Activated gamma-delta T cell treated with Interleukin-2 at 50 U/mL for 16 hours (primary cell): ENCODE measurements around the gene GSTCD.
"Not testable (repeated sequence)": the region's sequence is repeated elsewhere in the genome, so short reads cannot be mapped to it uniquely, and the experiment has no call there.

Experiments
- DNase-seq: peaks from one replicate; pipeline ENCODE4 v3.0.0-alpha.2; 2020

The GSTCD gene, protein sequence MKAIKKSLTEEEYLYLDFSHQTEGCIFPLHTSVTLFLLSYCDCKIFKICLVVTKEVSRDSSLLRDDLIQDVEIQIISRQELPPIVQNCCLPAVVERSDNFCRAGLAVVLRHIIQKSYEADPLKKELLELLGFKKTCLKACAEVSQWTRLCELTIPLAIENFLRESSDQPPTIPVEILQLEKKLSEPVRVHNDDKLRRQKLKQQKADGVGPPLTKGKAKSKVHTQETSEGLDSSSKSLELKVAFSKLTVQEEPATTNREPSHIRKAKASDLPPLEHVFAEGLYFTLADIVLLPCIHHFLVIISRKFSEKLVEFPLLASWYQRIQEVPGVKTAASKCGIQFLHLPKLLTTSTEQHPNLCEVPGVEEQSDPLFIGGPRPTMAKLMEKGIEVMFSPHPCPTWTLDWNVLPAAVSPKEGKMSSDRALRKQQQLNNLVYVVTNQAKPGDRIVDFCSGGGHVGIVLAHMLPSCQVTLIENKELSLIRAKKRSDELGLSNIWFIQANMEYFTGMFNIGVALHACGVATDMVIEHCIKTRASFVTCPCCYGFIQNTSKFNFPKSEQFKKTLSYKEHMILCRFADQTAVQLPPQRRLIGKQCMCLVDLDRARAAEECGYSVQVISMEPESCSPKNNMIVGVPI

DNA sequence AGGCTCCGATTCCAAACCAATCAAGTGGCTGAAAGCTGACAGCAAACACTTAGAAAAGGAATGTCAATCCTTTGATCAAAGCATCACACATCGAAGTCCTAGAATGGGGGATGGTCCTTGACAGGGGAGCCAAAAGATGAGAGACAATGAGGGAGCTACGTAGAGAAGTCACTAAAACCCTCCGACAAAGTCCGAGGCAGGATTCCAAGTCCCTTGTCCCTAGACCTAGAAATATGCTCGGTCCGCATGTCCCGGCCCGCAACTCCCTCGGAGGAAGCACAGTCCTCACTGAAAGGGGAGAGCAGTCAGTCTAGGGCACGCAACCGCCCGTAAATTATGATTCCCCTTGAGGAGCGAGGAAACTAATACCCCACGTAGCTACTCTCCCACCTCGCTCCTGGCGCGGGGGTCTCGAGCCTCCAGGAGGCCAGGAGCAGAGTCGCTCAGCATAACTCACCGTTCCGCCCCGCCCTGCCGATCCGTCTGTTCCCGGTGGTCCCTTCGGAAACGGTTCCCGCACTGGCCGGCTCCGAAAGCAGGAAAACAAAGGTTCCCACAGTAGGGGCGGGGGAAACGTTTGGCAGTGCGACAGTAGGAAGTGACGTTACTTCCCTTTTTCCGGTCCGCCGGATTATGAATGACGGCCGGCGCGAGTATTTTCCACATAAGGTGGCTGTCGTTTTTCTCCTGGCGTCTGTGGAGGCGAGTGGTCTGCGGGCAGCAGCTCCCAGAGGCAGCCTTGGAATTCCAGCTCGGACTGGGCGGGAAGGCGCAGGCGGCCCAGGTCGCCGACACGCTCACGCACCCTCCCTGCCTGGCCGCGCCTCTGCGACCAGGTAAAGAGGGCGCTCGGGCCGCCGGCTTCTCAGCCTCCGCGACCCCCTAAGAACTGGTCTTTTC lies at the start of gene GSTCD, which contains the start of gene INTS12:
Gene GSTCD (plus strand): TSS at position 604 of the 900 bp plus-strand sequence. CDS start 8,830 bp downstream, outside the sequence.
Gene INTS12 (minus strand): TSS at position 509 of the 900 bp plus-strand sequence. CDS start 8,684 bp downstream, outside the sequence.
- DNase-seq = peak; percentile 82

DNA sequence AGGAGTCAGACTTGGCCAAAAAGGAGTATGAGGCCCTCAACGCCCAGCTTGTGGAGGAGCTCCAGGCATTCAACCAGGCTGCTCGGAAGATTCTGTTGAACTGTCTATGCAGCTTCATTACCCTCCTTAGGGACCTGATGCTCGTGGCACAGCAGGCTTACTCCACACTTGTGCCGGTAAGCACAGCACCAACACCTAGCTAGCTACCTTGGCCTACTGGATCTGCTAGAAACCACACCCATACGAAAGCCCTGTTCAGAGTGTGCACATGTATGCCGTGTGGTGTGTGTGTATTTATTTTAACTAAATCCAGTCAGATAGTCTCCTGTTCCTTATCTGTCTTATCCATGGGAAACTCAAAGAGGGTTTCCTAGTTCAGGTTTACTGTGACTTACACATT lies 49.4 kb upstream of the GSTCD start:
- no peak for DNase-seq

DNA sequence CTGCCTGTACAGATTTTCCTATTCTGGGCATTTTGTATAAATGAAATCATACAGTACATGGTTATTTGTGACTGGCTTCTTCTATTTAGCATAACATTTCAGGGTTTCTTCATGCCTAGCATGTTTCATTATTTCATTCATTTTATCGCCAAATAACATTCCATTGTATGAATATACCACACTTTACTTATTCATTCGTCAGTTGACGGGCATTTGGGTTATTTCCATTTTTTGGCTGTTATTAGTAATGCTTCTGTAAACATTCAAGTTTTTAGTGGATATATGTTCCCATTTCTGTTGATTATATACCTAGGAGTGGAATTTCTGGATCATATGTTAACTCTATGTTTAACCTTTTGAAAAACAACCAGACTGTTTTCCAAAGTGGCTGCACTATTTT lies 47.6 kb upstream of the GSTCD start:
- no peak for DNase-seq

DNA sequence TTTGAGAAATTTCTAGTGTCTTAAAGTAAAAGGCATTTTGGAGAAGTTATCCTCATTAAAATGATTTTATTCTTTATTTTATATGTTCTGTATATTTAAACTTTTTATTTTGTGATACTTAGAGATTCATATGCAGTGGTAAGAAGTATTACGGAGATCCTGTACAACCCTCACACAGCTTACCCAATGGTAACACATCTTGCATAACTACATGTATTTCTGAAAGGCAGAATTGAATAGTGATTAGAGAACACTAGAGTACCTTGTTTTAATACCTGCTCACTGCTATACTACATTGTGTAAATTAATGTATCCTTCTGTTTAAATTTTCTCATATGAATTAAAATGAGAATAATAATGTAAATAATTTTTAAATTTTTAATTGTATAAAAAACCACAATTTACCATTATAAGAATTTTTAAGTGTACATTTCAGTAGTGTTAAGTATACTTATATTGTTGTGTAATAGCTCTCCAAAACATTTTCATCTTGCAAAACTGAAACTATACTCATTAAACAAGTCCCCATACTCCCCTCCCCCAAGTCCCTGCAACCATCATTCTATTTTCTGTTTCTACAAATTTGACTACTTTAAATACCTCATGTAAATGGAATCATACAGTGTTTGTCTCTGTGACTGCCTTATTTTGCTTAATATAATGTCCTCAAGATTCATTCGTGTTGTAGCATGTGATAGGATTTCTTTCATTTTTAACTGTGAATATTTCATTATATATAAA lies 45.5 kb upstream of the GSTCD start:
- DNase-seq = no peak

DNA sequence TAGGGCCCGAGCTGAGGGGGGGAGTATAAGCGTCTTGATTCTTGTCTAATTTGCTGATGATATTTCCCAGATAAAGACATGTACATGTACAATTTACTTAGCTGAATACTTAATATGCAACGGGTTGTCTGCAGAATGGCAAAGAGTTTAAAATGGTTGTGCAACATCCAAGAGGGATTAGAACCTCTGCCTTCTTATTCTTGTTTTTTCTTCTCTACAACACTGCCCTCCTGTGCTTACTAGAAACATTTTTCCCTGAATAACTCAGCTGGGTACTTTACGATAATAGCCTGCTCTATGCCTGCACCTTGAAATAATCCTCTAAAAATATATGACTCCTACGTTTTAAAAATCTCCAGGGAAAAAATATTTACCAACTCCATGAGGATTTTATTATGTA lies 41.9 kb upstream of the GSTCD start:
- no peak for DNase-seq

DNA sequence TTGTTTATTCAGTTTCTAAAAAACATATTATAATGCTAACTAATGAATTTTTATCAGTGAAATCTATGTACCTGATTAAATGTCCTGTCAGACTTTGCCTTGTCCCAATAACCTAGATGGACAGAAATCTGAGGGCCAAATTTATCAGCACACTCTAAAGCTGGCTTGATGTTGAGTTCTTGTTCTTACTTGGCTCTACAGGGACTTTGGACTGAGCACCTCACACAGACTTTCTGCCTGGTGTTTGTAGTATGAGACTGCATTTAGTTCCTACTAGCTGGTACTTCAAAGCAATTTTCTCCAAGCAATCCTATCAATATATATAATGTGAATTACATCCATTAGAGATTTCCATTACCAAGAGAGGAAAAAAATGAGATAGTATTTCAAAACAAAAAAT lies 37.9 kb upstream of the GSTCD start:
- no peak for DNase-seq

DNA sequence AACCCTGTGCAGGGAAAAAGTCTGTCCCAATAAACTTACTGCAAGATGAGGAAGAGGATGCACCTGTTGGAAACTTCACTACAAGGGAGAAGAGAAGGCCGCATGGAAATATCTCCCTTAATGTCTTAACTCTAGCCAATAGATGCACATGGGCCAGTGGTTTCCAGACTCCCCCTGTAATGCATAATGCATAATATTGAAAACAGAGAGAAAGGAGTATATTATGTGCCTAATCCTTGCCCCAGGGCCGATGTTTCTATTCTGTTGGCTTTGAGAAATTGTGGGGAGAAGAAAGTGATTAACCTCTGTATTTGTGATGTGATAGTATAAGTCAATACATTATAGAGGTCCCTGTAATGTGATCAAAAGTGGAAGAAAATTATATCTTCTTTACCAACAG lies 37.3 kb upstream of the GSTCD start:
- DNase-seq = no peak

DNA sequence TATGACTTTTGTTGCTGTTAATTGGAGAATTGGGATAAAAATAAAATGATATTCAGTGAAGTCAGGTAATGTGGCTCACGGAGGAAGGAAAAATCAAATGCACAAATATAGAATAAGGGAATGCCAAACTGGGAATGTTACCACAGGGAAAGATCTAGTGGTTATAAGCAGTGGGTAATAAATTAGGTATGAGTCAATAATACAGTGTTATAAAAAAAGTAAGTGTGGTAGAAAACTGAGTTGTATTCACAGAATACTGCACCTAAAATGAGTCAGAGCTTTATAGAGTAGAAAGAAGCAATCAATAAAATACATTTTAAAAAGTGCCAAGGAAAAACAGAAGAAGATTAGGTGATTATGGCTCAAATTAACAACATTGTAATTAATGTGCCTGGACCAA lies 34.6 kb upstream of the GSTCD start:
- no peak for DNase-seq

DNA sequence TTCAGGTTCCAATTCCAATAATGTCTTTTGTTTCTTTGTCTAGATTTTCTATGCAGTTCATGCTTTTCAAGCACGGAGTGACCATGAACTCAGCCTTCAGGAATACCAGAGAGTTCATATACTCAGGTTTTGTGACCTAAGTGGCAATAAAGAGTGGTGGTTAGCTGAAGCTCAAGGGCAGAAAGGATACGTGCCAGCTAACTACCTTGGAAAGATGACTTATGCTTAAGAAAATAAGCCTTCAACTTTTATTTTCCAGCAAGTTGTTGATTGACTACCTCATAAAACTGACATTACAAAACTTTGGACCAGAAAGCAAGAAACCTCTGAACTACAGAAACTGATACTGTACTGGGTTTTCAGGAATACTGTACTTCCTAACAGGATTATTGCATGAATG lies 30.9 kb upstream of the GSTCD start:
- DNase-seq = no peak

DNA sequence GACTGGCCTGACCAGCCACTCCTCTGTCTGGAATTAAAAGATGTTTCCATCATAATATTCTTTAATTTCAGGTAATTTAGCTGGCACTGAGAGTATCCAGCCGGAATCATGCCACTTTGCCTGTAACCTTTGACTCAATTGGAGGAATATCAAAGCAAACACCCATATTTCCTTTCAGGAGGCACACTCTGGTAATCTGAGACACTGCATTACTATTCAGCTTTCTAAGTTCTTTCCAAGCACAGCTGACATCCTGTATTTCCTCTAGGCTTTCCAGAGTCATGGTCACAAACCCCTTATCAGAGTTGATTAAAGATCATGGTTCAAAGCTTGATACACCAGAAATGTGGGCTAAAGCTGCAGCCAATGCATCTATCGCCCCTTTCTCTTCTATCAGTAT lies 29.4 kb upstream of the GSTCD start:
- no peak for DNase-seq

DNA sequence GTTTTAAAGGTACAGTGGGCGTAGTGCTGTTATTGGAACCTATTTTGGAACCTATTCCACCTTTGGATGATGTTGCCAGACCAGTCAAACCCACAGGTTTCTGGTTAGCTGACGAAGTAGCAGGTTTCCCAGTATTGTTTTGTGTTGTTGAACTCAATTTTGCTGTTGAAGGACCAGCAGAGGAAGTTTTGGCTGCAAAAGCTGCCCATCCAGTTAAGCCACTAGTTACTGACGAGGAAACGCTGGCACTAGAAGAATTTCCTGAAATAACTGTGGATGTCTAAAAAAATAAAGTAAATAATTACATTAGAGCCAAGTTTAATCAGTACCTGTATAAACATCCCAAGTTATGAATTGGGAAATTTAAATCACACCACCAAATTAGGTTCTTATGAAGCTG lies 25.5 kb upstream of the GSTCD start:
- DNase-seq = no peak

DNA sequence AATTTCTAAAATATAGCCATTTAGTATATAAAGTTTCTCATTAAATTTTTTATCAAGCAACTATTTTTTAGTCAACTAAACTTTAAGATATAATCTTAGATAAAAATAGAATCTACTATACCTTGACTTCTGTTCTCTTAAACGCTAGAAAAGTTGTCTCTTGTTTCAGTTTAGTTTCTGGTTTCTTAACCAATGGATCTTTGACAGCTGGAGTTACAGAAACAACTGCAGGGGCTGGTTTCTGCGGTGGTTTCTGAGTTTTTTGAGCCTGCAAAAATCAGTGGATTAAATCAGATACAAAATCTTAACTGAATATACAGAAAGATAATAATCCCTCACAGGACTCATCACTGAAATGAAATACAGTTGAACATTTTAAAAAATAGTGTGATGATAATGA lies 22.0 kb upstream of the GSTCD start:
- no peak for DNase-seq

DNA sequence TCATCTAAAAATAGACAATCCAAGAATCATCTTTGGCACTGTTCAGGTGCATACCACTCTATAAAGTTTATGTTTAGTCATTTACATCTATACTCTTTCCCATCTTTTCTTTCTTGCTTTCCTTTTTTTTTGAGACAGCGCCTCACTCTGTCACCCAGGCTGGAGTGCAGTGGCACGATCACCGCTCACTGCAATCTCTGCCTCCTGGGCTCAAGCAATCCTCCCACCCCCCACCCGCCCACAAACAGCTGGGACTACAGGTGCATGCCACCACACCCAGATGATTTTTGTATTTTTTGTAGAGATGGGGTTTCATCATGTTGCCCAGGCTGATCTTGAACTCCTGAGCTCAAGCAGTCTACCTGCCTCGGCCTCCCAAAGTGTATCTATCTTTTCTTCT lies 13.8 kb upstream of the GSTCD start:
- not testable (repeated sequence) for DNase-seq

DNA sequence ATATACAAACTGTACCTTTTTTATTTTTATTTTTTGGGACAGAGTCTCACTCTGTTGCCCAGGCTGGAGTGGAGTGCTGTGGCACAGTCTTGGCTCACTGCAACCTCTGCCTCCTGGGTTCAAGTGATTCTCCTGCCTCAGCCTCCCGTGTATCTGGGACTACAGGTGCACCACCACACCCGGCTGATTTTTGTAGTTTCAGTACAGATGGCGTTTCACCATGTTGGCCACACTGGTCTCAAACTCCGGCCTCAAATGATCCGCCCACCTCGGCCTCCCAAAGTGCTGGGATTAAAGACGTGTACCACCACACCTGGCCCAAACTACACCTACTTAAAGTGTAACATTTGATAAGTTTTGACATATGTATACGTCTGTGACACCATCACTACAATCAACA lies 12.8 kb upstream of the GSTCD start:
- DNase-seq = not testable (repeated sequence)

DNA sequence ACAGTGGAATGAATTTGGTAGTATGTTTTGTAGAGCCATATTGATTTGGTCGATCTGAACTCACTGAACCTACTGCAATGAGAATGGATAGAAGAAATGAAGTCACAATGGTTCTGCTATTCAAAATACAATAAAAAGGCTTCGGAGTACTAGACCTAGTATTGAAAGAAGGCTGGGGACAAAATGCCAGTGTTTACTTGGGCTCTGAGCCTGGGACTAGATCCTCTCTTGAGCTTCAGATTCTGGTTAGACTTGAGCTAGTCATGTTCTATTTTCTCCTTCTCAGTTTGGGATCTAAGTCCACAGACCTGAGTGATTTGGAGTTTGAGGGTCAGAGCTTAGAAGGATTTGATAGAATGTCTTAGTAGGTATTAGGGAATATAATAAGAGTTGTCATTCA lies 10.0 kb upstream of the GSTCD start:
- no peak for DNase-seq

DNA sequence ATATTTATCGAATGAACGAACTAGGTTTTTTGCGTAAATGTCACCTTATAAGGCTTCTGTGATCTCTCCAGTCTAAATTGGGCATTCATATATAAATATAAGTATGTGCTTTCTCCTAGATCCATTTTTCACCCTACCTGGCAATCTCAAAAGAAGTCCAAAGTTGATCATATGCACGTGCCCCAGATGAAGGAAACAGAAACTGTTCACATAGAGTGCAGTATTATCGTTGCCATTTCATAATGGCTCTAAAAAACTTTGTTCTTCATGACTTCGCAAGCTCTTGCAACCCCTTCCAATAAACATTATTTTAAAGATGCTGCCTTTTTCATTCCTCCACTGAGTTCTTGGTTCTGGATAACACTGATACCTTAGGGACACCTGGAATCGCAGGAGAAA lies 803 bp upstream of the GSTCD start:
- no peak for DNase-seq

DNA sequence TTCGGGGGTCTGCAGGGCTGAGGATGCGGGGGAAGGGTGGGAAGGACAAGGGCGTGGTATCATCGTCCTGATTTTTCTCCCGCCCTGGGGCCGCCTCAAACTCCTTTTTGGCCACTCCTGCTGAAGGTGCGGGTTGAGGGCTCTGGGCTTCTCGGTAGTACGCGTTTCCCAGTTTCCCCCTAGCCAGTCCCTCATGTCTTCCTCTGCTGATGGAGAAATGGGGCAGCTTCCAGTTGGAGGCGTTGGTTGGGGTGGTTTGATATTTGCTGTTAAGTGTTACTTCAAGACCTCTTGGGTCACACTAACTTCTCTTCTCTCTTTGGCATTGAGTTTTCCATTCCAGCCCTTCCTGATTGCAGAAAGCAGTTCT lies 482 bp downstream of the GSTCD start:
- DNase-seq = no peak

DNA sequence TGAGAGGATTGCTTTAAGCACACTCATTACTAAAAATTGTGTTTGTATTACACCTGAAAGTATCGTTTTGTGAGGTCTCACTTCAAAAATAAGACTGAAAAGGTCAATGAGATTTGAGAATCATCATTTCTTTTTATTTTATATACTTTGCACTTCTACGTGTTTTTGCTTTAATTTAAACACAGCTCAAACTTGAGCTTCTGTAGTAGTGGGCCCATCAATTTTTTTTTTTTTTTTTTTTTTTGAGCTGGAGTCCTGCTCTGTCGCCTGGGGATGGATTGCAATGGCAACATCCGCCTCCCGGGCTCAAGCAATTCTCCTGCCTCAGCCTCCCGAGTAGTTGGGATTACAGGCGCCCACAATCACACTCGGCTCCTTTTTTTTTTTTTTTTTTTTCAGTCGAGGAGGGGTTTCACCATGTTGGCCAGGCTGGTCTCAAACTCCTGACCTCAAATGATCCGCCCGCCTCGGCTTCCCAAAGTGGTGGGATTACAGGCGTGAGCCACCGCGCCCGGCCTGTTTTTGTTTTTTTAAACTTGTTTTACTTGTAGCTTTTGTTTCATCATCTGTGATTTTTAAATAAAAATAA lies 1.5 kb downstream of the GSTCD start:
- DNase-seq = no peak

DNA sequence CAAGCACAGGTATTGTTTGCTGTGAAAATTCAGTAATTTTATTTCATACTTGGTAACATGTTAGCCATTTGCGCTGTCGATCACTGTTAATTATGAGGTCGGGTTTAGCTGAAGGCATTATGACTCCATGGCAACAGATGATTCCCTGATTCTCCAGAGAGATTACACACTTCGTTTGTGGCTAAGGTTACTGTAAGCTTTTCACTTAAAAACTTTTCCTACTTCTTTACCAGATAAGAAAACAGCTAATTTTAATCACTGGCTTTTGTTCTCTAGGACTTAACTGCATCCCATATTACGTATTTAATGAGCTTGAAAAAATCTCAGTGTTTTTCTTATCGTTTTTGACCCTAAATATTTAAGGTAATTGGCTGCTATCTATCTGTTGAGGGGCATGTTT lies 2.1 kb downstream of the GSTCD start:
- DNase-seq = no peak

DNA sequence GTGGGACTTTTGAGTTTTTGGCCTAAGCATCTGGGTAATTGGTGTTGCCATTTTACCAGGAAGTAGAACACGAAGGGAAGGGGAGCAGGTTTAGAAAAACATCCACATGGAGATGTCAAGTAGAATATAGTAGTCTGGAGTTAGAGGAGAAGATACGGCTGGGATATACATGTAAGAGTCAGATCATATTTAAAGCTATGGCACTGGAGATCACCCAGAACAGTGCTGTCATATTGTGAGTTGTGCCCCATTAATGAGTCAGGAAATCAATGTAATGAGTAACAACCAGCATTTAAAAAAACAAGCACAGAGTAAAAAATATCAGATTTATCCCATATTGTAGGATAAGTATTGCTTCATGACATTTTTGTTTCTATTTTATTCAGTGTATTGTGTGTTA lies 4.2 kb downstream of the GSTCD start:
- DNase-seq = no peak

DNA sequence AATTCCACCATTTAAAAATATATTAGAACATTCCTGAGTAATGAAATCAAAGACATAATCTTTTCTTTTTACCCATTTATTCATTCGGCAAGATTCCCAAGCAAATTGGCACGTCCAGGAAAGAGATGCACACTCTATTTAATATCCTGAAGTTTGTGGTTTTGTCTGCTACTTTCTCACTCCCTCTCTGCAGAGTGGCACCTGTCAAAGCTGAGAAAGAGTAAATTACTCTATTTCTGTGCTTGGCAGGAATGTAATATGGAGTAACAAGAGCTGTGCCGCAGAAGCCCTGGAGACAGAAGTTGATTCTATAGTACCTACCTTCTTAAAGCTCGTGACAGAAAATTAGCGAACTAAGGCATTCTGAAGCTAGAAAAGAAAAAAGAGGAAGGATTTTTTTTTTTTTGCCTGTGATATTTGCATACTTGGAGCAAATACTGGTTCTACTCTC lies 5.5 kb downstream of the GSTCD start:
- no peak for DNase-seq

DNA sequence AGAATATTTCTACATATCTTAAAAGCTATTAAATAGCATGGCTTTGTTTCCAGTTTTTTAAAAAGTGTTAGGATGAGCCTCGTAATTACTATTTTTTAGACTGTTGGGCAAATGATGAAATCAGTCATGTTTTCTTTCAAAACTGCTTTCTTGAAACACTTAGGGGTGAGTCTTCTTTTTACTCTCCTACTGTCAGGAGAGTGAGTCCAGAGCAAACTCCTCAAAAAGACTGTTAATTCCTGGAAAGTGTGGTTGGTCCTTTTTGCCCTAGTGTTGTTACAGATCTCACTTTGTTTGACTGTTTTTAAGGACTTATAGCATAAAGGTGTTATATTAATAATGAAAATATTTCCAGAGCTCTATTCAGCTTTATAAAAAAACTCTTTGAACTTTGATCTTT lies 6.3 kb downstream of the GSTCD start:
- no peak for DNase-seq
